Measurements from ENCODE around the gene ACTL7A.

Gene ACTL7A

DNA sequence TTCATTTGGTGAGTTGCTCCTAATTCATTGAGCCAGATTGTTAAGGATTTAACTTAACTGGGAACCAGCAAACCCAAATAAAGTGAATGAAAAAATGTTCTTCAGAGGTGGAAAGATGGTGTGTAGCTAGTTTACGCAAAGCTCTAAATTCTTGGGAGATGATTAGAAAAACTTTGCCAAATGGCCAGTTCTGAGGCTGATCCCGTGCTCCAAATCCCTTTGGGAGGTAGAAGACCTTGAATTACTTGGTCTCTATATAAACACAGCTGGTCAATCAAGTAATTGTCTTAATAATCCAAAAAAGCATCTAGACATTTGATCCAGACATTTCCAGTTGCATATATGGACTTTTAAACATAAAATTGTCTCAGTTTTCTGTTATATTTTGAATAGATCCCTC, 17.7 kb upstream of the ACTL7A start (continued):
- TF ChIP-seq, protein P1, sequence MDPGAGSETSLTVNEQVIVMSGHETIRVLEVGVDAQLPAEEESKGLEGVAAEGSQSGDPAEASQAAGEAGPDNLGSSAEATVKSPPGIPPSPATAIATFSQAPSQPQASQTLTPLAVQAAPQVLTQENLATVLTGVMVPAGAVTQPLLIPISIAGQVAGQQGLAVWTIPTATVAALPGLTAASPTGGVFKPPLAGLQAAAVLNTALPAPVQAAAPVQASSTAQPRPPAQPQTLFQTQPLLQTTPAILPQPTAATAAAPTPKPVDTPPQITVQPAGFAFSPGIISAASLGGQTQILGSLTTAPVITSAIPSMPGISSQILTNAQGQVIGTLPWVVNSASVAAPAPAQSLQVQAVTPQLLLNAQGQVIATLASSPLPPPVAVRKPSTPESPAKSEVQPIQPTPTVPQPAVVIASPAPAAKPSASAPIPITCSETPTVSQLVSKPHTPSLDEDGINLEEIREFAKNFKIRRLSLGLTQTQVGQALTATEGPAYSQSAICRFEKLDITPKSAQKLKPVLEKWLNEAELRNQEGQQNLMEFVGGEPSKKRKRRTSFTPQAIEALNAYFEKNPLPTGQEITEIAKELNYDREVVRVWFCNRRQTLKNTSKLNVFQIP (CRISPR knock-in tag; IDR thresholded peaks at IDR 0.05; ENCODE audit: borderline replicate concordance, low read depth), result no peak
- no peak for TF ChIP-seq PPARA (CRISPR knock-in tag; IDR thresholded peaks at IDR 0.05; ENCODE audit: borderline replicate concordance)

DNA sequence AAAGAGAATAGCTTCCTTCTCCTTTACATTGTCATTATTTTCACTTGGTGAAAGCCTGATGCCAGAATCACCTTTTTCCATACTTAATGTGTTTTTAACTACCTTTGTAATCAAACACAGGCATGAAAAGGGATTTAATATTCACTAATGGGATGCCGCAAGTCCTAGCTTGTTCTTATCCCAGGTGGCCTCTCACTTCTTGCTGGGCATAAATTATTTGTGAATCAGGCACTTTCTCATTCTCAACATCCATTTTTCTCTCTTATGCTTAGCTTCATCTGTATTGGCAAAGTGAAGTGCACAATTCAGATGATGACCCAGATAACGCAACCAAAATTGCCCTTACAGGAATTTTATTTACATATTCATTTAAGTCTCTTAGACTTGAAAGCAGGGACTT, 17.2 kb upstream of the ACTL7A start:
- TF ChIP-seq TOX (CRISPR knock-in tag; IDR thresholded peaks at IDR 0.05; ENCODE audit: borderline replicate concordance) (no peak), ZNF70 (CRISPR knock-in tag; IDR thresholded peaks at IDR 0.05) (no peak), ZFP30 (CRISPR knock-in tag; IDR thresholded peaks at IDR 0.05) (no peak), OSR1 (CRISPR knock-in tag; IDR thresholded peaks at IDR 0.05) (no peak), GLIS3 (CRISPR knock-in tag; IDR thresholded peaks at IDR 0.05) (no peak), RARB (CRISPR knock-in tag; IDR thresholded peaks at IDR 0.05) (no peak), ZFP3 (CRISPR knock-in tag; IDR thresholded peaks at IDR 0.05) (no peak), ZC3H10 (CRISPR knock-in tag; IDR thresholded peaks at IDR 0.05) (no peak), TCF4 (CRISPR knock-in tag; IDR thresholded peaks at IDR 0.05; ENCODE audit: borderline replicate concordance) (no peak), CSDC2 (CRISPR knock-in tag; IDR thresholded peaks at IDR 0.05) (no peak), SNAI2 (CRISPR knock-in tag; IDR thresholded peaks at IDR 0.05) (no peak), ZNF8 (CRISPR knock-in tag; IDR thresholded peaks at IDR 0.05) (no peak)
- TF ChIP-seq, protein P2, sequence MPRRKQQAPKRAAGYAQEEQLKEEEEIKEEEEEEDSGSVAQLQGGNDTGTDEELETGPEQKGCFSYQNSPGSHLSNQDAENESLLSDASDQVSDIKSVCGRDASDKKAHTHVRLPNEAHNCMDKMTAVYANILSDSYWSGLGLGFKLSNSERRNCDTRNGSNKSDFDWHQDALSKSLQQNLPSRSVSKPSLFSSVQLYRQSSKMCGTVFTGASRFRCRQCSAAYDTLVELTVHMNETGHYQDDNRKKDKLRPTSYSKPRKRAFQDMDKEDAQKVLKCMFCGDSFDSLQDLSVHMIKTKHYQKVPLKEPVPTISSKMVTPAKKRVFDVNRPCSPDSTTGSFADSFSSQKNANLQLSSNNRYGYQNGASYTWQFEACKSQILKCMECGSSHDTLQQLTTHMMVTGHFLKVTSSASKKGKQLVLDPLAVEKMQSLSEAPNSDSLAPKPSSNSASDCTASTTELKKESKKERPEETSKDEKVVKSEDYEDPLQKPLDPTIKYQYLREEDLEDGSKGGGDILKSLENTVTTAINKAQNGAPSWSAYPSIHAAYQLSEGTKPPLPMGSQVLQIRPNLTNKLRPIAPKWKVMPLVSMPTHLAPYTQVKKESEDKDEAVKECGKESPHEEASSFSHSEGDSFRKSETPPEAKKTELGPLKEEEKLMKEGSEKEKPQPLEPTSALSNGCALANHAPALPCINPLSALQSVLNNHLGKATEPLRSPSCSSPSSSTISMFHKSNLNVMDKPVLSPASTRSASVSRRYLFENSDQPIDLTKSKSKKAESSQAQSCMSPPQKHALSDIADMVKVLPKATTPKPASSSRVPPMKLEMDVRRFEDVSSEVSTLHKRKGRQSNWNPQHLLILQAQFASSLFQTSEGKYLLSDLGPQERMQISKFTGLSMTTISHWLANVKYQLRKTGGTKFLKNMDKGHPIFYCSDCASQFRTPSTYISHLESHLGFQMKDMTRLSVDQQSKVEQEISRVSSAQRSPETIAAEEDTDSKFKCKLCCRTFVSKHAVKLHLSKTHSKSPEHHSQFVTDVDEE (CRISPR knock-in tag; IDR thresholded peaks at IDR 0.05), result no peak
- TF ChIP-seq, protein P3, sequence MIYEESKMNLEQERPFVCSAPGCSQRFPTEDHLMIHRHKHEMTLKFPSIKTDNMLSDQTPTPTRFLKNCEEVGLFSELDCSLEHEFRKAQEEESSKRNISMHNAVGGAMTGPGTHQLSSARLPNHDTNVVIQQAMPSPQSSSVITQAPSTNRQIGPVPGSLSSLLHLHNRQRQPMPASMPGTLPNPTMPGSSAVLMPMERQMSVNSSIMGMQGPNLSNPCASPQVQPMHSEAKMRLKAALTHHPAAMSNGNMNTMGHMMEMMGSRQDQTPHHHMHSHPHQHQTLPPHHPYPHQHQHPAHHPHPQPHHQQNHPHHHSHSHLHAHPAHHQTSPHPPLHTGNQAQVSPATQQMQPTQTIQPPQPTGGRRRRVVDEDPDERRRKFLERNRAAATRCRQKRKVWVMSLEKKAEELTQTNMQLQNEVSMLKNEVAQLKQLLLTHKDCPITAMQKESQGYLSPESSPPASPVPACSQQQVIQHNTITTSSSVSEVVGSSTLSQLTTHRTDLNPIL (CRISPR knock-in tag; IDR thresholded peaks at IDR 0.05; ENCODE audit: low read depth), result no peak
- TF ChIP-seq, protein P4, sequence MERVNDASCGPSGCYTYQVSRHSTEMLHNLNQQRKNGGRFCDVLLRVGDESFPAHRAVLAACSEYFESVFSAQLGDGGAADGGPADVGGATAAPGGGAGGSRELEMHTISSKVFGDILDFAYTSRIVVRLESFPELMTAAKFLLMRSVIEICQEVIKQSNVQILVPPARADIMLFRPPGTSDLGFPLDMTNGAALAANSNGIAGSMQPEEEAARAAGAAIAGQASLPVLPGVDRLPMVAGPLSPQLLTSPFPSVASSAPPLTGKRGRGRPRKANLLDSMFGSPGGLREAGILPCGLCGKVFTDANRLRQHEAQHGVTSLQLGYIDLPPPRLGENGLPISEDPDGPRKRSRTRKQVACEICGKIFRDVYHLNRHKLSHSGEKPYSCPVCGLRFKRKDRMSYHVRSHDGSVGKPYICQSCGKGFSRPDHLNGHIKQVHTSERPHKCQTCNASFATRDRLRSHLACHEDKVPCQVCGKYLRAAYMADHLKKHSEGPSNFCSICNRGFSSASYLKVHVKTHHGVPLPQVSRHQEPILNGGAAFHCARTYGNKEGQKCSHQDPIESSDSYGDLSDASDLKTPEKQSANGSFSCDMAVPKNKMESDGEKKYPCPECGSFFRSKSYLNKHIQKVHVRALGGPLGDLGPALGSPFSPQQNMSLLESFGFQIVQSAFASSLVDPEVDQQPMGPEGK (CRISPR knock-in tag; IDR thresholded peaks at IDR 0.05; ENCODE audit: borderline replicate concordance), result no peak
- TF ChIP-seq, protein P1 (CRISPR knock-in tag; IDR thresholded peaks at IDR 0.05; ENCODE audit: borderline replicate concordance, low read depth), result no peak
- TF ChIP-seq, protein P5, sequence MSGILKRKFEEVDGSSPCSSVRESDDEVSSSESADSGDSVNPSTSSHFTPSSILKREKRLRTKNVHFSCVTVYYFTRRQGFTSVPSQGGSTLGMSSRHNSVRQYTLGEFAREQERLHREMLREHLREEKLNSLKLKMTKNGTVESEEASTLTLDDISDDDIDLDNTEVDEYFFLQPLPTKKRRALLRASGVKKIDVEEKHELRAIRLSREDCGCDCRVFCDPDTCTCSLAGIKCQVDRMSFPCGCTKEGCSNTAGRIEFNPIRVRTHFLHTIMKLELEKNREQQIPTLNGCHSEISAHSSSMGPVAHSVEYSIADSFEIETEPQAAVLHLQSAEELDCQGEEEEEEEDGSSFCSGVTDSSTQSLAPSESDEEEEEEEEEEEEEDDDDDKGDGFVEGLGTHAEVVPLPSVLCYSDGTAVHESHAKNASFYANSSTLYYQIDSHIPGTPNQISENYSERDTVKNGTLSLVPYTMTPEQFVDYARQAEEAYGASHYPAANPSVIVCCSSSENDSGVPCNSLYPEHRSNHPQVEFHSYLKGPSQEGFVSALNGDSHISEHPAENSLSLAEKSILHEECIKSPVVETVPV (CRISPR knock-in tag; IDR thresholded peaks at IDR 0.05), result no peak
- ATAC-seq, result no peak

DNA sequence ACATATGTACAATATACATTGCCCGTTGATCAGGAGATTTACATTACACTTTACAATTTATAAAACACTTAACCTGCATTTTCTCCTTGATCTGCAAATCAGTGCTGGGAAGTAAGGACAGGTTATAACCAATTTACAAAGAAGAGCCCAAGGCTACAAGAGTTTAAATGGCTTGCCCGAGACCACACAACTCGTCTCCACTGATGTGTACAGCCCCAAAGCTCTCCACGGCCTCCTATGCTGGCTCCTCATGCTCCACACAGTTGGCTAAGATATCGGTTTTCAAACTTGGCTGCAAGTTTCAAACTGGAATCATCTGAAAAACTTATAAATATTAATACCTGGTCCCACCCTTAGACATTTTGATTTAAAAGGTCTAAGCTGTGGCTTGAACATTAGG, 16.6 kb upstream of the ACTL7A start:
- no peak for ATAC-seq
- TF ChIP-seq ZNF565 (CRISPR knock-in tag; conservative IDR thresholded peaks at IDR 0.05; ENCODE audit: low read depth) (no peak), BACH2 (CRISPR knock-in tag; IDR thresholded peaks at IDR 0.05; ENCODE audit: borderline replicate concordance) (no peak), GLIS3 (CRISPR knock-in tag; IDR thresholded peaks at IDR 0.05) (no peak), PPARA (CRISPR knock-in tag; IDR thresholded peaks at IDR 0.05; ENCODE audit: borderline replicate concordance) (no peak), ZC3H10 (CRISPR knock-in tag; IDR thresholded peaks at IDR 0.05) (no peak)
- TF ChIP-seq, protein P2 (CRISPR knock-in tag; IDR thresholded peaks at IDR 0.05), result no peak

Measured in SK-N-SH treated with all-trans-retinoic acid at 6 μM for 48 hours (cell line).